Measurements from ENCODE around the gene ELL3.
"Not testable (repeated sequence)": the region's sequence is repeated elsewhere in the genome, so short reads cannot be mapped to it uniquely, and the experiment has no call there.

ELL3 gene

DNA sequence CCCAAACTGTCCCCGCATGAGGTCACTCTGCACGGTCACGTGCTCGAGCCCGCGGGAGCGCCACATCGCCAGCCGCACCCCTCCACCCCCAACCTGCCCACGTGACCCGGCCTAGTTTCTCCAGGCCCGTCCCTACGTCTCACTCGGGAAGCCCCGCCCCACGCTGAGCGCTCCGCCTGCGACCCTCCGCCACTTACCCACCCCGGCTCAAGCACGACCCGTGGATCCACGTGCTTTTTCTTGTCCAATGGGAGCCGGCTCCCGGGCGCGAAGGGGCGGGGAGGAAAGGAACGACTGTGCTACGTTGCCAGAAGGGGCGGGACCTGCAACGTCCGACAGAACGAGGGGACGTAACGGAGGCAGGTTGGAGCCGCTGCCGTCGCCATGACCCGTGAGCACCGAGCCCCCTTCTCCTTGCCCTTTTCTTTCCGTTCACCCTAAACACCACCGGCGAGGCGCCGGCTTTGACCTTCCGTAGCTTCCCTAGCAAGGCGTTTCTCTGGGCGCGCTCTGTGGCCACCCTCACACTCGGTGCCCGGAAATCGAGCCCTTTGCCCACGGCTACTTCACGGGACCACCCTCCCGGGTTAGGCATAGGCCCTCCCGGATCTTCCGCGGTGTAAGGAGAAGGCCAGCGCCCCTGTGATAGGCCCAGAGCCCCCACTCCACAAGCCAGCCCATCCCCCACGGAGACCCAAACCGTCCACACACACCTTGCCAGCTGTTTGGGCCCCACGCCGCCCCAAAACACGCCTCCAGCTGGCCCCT lies 15.4 kb upstream of the ELL3 start, which contains the start of gene SERF2:
SERF2 (plus strand) TSS at position 328 of the 768 bp plus-strand sequence; CDS start at position 385, 57 bp downstream.
- DNase-seq (ENCODE audit: low read depth in 2 of 2) = peak; percentile 99 to 100

DNA sequence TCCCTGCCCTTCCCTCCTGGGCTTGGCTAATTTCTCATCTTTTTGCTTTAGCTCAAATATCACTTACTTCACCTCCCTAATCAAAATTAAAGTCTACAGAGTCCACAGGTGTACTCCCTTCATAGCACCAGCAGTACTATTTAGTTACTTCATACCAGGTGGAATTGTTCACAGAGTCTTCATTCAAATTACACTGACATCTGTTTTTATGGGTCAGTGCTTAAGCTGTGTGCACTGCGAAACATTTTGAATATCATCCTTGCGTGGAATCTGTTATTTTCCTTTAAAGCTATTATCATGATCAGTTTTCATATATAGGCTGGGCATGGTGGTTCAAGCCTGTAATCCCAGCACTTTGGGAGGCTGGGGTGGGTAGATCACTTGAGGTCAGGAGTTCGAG lies 12.6 kb upstream of the ELL3 start:
- no peak for DNase-seq (ENCODE audit: low read depth in 2 of 2)

DNA sequence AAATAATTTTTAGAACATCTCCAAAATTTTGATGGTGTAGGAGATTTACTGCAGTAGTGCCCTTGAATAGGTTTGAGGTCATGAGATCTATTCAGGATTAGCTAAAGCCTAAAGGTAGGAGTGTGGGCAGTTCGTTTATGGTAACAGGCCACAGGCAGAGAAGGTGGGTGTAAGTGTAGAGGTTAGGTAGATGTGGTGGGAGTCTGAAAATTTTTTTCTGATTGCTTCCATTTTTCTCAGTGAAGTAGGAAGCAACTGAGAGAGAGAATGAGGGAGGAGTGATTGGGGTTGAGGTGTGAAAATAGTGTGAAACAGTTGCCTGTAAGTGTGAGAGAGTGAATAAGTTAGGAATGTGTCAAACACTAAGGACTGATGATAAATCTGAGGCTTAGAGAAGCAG lies 2.2 kb upstream of the ELL3 start:
- no peak for DNase-seq (ENCODE audit: low read depth in 2 of 2)

DNA sequence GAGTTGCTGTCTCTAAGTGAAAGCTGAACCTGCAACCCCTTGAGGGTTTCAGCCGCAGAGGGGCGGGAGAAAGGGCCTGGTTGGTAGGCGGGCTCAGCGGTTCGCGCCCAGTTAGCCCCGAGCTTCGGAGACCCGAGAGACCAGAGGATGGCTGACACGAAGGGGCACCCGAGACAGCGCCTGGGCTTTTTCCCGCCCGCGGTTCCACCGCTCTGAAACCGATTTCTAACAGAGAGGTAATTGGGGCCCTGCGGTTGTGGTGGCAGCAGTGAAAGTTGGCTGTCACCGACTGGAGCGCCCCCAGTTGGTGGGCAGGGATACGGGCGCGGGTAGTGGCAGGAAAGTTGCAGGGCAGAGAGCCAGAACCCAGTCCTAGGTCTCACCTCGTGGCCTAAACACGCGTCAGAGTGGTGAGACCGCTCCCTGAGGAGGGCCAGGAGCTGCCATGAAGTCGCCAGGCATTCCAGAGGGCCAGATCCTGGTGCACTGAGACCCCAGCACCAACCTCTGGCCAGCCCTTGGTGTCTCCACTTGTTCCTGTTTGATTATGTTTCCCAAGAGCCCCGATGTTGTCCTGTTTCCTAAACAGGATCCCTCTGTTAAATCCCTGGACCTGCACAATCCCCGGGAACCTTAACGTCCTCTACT lies 625 bp upstream of the ELL3 start:
- DNase-seq (ENCODE audit: low read depth in 2 of 2) = peak; percentile 69 to 83

DNA sequence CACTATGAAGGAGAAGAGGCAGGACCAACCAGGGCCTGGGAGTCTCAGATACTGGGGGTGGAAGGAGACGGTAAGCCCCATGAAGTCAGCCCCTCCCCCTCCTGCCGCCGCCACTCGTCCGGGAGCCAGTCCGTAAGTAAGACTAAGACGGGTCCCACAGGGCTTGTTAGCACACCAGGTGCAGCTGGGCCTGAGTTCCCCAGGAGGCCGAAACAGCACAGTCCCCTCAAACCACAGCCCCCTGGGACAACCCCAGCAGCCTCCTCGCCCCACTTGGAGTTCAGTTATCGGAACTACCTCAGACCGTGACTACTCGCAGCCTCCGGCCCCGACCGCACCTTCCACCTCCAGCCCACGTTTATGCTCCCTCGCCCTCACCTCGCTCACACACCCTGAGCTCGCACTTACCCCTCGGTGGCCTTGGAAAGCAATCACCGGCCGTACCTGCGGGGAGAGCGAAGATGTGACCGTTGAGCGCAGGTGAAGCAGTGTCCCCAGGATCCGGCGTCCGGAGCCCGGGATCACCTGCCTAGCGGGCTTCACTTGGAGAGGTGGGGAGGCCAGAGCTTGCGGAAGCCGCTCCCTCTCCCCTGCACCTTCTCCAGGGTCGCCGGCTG lies 557 bp downstream of the ELL3 start:
- peak in 1 of 2 donors; percentile 9 for DNase-seq (ENCODE audit: low read depth in 2 of 2)

DNA sequence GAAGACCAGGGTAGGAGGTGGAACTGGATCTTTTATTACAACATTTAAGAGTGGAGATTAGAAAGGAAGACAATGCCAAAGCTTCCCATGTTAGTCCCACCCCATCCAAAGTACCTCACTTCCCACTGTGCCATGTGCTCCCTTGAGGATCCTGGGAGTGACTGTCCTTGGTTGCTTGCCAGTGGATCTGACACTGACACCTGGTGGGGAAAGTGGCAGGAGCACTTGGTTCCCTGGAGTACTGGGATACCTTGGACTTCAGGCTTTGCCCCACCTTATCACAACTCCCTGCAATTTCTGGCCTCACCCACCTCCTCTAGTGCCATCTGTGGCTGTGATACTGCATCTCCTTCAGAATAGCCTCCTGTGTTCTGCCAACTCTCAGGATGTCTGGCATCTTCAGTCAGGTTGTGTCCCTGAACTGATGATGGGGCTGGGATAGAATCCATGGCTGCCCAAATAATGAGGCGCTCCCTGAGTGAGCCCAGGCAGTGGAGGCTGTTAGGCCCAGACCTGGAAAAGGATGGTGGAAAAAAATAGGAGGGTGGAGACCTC lies 1.3 kb downstream of the ELL3 start:
- DNase-seq (ENCODE audit: low read depth in 2 of 2) = no peak

DNA sequence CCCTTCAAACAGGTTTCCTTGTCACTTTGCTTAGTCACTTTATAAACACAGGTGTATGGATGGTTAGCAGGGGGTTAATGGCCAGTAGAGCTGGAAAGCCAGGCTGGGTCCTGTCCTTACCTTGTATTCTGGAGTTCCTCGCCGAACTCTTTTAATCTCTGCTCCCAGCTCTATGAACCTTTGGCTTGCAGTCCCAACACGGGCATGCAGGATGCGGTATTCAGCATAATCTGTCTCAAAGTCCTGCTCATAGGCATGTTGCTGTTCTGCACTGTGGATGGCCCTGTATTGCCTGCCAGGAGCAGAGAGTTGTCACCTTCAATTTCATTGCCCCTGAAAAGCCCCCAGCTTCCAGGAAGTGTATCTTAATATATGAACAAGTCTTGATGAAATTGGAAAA lies 2.7 kb downstream of the ELL3 start:
- no peak for DNase-seq (ENCODE audit: low read depth in 2 of 2)

DNA sequence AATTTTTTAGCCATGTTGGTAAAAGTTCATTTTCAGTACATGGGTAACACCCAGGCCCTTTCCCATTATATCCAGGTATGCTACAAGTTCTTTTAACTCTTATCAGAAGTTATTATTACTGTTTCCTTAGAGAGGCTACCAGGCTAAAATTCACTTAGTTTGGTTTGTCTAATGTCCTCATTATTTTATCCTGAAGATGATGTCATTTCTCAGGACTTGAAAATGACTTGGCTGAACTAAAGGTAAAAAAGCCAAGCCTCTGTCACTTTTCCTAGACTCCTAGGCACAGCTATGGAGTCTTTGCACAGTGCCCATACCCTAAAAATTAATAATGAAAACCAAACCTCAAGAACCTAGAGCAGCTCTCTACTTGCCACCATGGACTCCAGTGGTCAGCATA lies 4.1 kb downstream of the ELL3 start:
- DNase-seq (ENCODE audit: low read depth in 2 of 2) = no peak

DNA sequence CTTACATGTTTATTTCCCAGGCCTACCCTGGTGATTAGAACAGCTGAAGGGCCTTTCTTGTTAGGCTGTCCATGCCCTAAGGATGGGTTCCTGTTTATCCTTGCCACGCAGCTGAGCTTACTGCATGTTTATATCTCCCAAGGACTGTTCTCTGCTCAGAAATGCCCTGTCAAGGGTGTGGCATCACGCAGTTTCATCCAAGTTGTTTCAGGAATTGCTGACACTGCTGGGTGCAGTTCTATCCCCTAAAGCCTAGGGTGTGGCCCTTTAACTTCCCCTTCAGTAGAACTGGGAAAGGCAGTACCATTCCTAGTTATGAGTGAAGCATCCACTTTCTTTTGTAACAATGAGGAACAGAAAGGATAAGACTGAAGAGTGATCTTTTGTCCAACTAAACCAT lies 5.0 kb downstream of the ELL3 start:
- DNase-seq (ENCODE audit: low read depth in 2 of 2) = no peak

DNA sequence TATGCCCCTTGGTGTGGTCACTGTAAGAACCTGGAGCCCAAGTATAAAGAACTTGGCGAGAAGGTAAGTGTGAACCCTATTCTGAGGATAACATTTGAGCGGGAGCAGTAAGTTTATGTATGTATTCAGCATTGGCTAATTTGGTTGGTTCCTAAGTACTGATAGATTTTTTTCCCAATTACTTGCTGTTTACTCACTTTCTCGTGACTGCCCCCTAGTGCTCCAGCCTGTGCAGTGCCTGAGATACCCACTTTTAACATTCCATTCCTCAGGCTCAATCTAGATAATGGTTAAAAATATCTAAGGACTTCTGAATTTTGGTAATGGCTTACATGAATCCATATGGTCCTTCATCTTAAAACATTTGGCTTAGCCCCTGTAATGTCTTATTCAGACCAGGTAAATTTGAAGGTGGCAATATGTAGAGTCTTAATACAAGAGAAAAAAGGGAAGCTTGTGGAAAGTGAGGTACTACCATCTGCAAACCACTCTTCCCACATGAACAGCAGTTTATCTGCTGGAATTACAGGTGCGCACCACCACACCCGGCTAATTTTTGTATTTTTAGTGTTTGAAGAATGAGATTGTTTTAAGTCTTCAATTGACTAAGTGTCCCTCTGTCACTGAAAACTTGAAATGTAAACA lies 7.1 kb downstream of the ELL3 start:
- peak; percentile 53 to 61 for DNase-seq (ENCODE audit: low read depth in 2 of 2)

DNA sequence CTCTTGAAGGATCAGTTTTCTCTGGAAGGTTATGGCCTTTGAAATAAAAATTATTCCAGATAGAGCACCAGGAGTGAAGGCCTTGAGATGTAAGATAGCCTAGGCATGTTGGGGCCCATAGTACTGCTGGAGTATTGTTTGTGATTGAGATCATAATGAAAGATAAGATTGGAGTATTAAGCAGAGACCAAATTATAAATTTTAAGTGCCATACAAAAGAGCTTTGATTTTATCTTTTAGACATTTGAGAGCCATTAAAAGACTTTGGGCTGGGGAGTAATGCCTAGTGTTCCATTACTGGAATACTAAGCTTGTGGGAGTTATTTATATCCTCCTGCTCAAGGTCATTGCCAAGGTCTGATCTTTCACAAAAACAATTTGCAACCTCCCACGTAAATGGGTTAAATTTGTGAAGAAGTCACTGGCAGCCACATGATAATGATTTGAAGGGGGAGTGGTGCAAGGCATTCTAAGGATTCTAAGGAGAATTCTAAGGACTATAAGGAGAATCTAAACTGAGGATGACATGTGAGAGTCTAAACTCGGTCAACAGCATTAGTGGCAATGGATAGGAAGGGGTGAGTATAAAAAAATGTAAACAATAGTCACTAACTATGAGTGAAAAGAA lies 12.8 kb downstream of the ELL3 start:
- no peak for DNase-seq (ENCODE audit: low read depth in 2 of 2)

DNA sequence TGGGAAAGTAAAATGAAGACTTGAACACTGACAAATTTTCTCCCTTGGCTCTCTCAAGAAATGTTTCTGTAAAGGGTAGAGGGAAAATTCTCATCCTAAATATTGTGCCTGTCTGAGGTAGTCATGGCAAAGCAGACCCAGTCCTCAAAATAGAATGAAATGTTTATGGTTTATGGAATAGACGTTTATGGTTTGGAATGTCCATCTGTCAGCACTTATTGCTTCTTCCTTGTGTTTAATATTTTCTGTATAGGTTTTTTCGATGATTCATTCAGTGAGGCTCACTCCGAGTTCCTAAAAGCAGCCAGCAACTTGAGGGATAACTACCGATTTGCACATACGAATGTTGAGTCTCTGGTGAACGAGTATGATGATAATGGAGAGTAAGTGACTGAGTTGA lies 13.9 kb downstream of the ELL3 start:
- DNase-seq (ENCODE audit: low read depth in 2 of 2) = no peak

DNA sequence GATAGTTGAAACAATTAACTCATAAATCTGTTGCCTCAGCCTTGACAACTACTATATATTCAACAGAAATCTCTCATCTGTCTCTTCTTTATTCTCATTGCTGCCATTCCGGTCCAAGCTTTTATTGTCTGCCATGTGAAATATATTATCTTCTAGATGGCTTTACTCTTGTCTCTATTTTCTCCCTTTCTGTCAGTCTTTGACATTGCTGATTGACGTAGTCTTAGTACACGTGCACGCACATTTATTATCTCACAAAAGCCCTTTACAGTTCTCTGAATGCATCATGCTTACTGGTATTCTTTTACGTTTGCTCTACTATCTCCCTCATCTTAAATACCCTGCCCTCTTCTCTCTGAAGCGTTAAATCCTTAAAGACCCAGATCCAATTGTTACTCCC lies 24.9 kb downstream of the ELL3 start:
- DNase-seq (ENCODE audit: low read depth in 2 of 2) = no peak

DNA sequence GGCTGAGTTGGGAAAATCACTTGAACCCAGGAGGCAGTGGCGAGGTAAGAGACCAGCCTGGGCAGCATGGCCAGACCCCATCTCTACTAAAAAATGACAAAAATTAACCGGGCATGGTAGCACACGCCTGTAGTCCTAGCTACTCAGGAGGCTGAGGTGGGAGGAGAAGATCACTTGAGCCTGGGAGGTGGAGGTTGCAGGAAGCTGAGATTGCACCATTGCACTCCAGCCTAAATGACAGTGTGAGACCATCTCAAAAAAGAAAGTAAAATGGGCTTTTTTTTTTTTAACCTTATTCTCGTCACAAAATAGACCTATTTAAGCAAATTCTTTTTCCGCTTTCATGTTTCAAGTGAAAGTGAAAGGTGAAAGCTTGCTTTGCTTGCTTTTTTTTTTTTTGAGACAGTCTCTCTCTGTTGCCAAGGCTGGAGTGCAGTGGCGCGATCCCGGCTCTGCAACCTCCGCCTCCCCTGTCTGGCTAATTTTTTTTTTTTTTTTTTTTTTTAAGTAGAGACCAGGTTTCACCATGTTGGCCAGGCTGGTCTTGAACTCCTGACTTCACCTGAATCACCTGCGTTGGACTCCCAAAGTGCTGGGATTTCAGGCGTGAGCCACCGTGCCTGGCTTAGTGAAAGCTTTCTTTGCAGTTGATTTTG lies 26.9 kb downstream of the ELL3 start:
- DNase-seq (ENCODE audit: low read depth in 2 of 2) = peak in 1 of 2 donors; percentile 15

DNA sequence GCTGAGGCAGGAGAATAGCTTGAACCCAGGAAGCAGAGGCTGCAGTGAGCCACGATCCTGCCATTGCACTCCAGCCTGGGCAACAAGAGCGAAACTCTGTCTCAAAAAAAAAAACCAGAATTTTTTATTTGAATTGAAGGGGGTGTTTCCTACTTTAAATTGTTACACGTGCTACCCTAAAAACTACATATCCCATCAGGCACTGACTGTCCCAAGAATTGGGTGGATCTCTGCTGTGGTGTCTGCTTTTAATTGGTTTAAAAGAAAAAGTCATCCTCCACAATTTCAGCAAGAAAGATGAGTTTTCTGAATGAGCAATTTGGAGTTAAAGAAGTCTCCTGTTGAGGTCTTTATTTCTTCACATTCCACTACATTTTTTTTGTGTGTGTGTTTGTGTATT lies 28.4 kb downstream of the ELL3 start:
- no peak for DNase-seq (ENCODE audit: low read depth in 2 of 2)

DNA sequence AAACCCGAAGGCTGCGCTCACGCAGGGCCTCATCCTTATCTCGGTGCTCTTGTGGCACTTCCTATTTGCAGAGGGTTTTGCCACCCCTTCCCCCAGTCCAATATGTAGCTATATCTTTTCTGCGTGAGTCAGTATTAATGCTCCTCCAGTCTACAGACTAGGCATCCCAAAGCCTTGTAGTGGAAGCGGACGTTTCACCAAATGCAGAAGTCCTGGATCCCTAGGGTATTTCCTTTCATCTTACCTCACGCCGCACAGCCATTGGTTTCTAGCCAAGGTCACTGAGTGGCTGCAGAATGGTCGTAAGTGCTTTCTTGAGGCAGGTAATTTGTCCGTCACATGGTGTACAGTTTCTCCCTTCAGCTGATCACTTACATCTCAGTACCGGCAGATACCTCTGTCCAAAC lies 29.9 kb downstream of the ELL3 start:
- not testable (repeated sequence) for DNase-seq (ENCODE audit: low read depth in 2 of 2)

DNA sequence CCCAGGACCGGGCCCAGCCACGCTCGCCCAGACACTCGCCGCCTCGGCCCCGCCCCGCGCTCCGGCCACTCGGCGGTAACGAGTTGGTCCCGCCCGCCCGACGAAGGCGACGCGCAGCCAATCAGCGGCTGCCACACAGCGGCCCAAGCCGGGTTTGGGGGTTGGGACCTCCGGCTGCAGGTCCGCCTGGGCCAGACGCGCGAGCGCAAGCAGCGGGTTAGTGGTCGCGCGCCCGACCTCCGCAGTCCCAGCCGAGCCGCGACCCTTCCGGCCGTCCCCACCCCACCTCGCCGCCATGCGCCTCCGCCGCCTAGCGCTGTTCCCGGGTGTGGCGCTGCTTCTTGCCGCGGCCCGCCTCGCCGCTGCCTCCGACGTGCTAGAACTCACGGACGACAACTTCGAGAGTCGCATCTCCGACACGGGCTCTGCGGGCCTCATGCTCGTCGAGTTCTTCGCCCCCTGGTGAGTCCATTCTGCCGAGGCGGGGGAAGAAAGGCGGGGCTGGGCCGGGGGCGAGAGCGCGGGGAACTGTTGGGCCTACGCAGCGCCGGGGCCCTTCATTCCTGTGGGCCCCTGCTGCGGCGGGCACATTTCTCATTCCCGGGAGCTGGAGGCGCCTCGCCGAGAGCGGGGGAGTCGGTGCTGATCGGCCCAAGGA lies 30.4 kb downstream of the ELL3 start, which contains the start of gene PDIA3:
PDIA3 (plus strand) TSS at position 194 of the 658 bp plus-strand sequence; CDS start at position 296, 102 bp downstream.
- peak; percentile 72 to 85 for DNase-seq (ENCODE audit: low read depth in 2 of 2)

DNA sequence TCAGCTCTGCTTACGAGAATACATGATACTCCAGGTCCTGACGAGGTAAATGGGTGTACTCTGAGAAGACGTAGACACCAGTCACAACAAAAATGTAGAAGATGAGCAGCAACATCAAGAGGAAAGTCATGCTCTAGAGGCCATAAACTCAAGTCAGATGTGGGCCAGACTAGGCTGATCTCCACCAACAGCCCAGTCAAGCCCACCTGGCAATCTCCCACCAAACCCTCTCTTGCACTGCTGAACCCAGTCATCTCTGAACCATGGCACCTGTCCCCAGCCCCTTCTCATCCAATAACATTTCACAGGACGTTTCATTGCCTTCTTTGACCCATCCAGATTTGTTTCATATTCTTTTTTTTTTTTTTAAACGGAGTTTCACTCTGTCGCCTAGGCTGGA lies 41.4 kb downstream of the ELL3 start:
- no peak for DNase-seq (ENCODE audit: low read depth in 2 of 2)

DNA sequence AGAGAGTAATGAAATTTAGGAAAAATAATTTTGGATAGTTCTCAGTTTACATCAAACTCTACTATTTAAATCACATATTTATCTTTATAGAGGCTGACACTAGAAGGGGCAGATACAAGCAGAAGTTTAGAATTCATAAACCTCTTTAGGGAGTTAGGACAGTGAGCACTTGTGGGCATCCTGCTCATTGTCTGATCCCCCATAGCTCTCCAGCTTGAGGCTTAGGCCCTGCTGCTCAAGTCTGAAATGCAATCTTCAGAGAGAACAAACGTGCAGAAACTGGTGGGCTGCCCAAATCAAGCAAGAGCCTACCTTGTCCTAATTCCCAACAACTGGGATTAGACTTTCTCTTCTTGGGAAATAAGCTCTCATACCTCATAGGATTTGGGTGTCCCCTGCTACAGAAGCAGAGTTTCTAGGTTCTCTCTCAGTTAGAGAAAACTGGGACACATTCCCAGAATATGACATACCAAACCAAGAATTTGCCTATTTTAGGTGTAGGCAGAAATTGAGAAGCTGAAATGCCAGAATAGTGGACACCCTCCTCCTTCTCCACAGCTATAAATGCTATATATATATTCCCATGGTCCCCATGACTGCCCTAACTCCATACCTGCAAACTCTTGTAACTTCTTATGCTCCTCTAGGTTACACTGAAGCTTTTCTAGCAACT lies 48.6 kb downstream of the ELL3 start:
- not testable (repeated sequence) for DNase-seq (ENCODE audit: low read depth in 2 of 2)

DNA sequence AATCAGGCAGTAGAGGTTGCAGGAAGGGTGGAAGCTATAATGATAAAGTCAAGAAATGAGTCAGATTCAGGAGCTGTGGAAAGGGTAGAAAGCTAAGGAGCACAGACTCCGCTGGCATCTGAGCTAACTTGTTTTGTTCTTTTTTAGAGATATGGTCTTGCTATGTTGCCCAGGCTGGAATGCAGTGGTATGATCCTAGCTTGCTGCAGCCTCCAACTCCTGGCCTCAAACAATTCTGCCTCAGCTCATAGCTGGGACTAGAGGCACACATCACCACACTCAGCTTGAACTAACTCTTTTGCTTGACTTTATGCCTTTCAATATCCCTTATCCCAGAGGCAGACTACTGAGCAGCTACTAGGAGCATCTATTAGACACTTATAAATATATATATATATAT lies 50.5 kb downstream of the ELL3 start:
- not testable (repeated sequence) for DNase-seq (ENCODE audit: low read depth in 2 of 2)
